ENCODE data around the gene USO1.
"Not testable (repeated sequence)": the region's sequence is repeated elsewhere in the genome, so short reads cannot be mapped to it uniquely, and the experiment has no call there.

The USO1 gene

GRCh38 chr4:75779105-75779757, 54.9 kb downstream of the USO1 start:
- no peak for DNase-seq

GRCh38 chr4:75781305-75781704, 56.9 kb downstream of the USO1 start:
- DNase-seq: no peak

- DNase-seq: no peak
These were observed 62.1 kb downstream of the USO1 start for GRCh38 chr4:75786526-75786925.

- DNase-seq: no peak
These were observed 62.6 kb downstream of the USO1 start for GRCh38 chr4:75786938-75787337.

GRCh38 chr4:75790024-75790423, 65.6 kb downstream of the USO1 start:
- DNase-seq: no peak

GRCh38 chr4:75800972-75801371, 76.6 kb downstream of the USO1 start:
- DNase-seq: no peak

- DNase-seq: not testable (repeated sequence)
These were observed 81.7 kb downstream of the USO1 start for GRCh38 chr4:75806035-75806434.

- DNase-seq: no peak
These were observed 93.5 kb downstream of the USO1 start for GRCh38 chr4:75817901-75818300.

GRCh38 chr4:75819121-75819520, 94.7 kb downstream of the USO1 start:
- DNase-seq: no peak

GRCh38 chr4:75820197-75820596, 95.8 kb downstream of the USO1 start:
- DNase-seq: no peak

- DNase-seq: no peak
These were observed 96.3 kb downstream of the USO1 start for GRCh38 chr4:75820676-75821075.

- DNase-seq: no peak
These were observed 96.8 kb downstream of the USO1 start for GRCh38 chr4:75821216-75821615.

- DNase-seq: no peak
These were observed 97.6 kb downstream of the USO1 start for GRCh38 chr4:75821966-75822365.

GRCh38 chr4:75822416-75822815, 98.0 kb downstream of the USO1 start:
- no peak for DNase-seq

- DNase-seq: no peak
These were observed 99.4 kb downstream of the USO1 start for GRCh38 chr4:75823812-75824211.

- no peak for DNase-seq
These were observed 106.5 kb downstream of the USO1 start for GRCh38 chr4:75830906-75831305.

GRCh38 chr4:75831856-75832405, 107.6 kb downstream of the USO1 start:
- no peak for DNase-seq

- no peak for DNase-seq
These were observed 109.9 kb downstream of the USO1 start for GRCh38 chr4:75834095-75834771.

- DNase-seq: no peak
These were observed 110.4 kb downstream of the USO1 start for GRCh38 chr4:75834772-75835154.

- DNase-seq: no peak
These were observed 117.5 kb downstream of the USO1 start for GRCh38 chr4:75841641-75842520.

GRCh38 chr4:75843596-75843995, 119.2 kb downstream of the USO1 start:
- DNase-seq: no peak

GRCh38 chr4:75844151-75844662, 119.8 kb downstream of the USO1 start:
- no peak for DNase-seq

GRCh38 chr4:75845992-75846391, 121.6 kb downstream of the USO1 start:
- no peak for DNase-seq

All from T1000 (cell line).